GM21529 (cell line): ENCODE data around the gene PPARGC1A.

Experiments
- ATAC-seq: cut with Tn5 transposase; IDR thresholded peaks from one replicate; pipeline ENCODE4 v1.9.1; 2021; ENCODE audit not compliant: unreplicated experiment

Gene PPARGC1A

DNA sequence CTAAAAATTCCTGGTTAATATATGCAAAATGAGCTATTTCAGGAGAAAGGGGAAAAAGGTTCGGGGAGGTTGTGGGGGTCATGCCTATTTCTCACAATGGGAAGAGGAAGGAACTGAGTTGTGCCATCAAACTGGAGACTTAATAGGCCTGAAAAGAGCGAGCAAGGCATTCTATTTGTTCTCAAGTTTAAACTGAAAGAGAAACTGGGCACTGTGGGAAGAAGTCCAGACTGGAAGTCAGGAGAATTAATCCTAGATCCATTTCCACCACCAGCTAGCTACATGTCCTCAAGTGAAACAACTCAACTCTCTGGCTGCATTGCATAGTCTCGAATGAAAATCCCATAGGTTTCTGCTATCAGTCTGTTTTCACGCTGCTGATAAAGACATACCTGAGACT, 50.6 kb downstream of the PPARGC1A start:
- no peak for ATAC-seq

DNA sequence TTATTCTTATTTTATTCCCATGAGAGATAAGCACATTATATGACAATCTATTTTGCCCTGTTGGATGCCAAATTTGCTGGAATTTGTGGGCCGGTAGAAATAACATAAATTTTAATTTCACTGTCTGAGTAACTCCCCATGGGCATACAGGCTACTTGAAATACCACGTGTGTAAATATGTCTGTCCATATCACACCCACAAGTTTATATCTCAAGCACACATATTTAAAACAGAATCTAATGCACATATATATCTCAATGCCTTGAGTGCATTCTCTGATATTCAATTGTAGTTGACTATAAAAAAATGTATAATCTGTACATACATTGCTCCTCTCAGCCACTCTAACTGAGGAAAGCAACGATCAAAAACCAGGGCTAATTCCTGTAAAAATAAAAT, 51.2 kb downstream of the PPARGC1A start:
- ATAC-seq = no peak

DNA sequence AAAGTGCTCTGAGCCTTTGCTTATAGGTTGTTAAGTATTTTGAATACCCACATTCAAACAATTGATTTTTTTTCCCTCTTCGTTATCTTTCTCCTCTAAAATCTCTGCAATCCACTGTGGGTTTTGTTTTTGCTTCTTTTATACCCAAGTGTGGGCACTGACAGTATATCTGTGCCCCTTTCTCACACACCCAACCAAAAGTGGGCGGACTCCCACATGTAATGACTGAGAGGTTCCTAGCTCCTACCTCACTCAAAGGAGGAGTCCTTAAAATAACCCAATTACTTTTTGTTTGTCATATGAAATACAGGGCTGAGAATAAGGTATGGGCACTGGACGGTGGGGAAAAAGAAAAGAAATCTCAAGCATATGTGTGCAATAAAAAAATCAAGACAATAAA, 51.7 kb downstream of the PPARGC1A start:
- ATAC-seq = no peak

DNA sequence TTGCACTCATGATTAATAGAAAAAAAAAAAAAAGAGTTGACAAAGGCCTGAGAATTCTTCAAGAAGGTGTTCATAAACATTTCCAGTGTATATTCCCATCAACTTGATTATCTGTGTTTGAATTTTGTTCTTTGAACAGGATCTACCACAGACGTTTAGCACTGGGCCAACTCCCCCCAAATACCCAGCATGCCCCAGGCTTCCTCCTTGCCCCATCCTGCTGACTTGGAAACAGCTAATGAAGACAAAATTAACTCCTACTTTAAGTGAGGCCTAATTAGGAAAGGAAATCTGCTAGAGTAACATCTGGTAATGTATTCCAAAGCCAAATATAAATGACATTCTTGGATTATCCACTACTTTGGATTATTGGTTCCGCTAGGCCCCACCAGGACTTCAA, 52.5 kb downstream of the PPARGC1A start:
- no peak for ATAC-seq

DNA sequence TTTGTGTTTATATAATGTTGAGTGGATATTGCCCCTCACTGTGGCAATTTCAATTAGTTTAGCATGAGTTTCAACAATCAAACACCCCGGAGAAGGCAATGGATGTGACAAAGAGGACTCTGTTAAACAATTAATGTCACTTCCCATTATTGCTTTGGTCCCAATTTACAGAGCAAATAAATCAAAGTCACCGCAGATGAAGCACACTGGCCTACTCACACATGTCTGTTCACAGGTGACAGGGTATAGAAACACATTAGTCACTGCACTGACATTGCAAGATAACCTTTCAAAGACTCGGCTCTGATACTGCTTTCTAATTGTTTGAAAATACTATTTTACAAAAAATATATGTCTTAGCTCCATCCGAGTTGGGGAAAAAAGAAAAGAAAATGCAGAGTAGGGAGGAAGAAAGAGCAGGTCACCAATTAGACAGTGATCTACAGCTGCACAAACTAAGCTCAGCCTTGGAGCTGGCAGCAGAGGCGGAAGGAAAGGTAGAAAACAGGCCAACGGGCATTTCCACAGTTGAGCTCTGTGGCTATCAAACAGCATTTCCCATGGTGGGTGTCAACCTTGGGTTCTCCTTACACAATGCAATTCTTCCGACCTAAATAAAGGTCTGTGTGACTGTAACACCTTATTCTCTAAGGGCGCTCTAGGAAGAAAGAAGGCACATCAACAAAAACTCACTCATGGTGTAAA, 53.9 kb downstream of the PPARGC1A start:
- ATAC-seq = no peak

DNA sequence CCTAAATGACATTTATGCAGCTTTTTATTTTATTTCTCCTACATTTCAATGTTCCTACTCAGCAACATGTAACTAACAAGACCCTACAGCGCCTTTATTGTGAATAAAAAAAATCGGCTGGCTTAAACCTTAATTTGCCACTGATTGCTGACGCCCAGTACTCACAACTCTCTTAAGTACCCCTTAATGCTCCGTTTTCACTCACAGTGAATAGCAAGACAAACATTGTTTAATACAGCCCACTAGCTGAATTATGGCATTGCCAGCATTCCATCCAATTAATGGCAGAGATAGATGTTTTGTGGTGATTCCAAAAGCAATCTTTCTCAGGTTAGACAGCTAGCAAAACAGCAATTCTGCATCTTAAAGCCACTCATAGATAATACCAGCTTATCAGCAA, 61.1 kb downstream of the PPARGC1A start:
- no peak for ATAC-seq

DNA sequence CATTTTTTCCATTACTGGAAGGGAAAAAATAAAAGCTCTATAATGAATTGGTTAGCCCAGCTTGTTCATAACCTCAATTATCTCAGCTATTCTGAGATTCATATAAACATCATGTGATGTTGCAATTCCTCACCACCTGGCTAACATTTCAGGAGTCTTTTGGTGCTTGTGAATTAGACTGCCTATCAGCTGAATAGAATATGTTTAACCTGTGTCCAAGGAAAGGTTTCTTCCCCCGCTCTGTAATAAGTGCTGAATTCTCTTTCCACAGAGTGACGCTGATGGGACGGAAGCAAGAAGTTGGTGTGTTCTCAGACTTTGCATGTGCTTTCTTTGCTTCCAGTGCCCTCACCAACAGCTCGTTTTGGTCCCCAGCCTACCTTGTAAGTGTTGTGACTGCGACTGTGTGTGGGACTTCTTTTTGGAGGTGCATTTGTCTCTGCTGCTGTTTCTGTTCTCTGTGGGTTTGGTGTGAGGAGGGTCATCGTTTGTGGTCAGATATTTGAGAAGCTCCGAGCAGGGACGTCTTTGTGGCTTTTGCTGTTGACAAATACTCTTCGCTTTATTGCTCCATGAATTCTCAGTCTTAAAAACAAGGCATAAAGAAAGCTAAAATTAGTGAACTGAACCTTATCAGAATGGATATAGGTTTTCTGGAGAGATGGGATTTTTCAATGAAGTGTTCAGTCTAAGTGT, 61.7 kb downstream of the PPARGC1A start:
- ATAC-seq = no peak

DNA sequence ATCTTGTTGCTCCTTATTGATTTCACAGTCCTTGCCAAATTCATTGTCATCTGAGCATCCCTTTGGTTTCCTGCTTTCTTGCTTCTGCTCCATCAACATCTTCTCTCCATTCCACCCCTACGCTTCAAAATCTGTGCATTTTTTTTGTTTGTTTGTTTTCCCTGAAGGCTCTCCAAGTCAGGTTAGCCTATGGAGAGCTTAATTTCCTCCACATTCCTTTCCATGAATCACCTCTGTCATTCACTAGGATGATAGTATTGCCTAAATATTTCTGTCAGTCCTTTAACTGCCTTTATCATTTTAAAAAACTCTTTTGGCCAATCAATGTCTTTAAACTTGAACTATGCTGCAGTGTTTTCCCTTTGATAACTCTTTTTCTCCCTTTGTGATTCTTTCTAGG, 67.7 kb downstream of the PPARGC1A start:
- no peak for ATAC-seq

DNA sequence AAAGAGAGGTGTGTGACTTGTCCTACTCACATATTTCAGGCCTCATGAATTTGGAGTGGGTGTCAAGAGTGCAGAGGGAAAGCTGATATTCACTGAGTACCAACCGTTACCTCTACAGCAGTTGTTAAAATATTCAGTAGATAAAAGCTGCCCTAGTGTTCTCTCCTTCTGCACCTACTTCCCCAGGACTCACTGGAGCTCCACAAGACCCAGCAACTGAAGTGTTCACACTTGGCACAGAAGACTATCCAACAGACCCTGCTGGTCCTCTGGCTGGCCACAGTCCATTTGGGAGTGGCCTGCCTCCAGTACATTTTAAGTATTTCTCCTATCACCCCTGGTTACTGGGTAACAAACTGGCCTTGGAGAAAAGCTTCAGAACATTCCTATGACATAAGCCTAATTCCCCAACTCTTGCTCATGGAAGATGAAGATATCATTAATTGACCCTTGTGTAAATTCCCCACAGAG, 70.8 kb downstream of the PPARGC1A start:
- ATAC-seq = no peak

DNA sequence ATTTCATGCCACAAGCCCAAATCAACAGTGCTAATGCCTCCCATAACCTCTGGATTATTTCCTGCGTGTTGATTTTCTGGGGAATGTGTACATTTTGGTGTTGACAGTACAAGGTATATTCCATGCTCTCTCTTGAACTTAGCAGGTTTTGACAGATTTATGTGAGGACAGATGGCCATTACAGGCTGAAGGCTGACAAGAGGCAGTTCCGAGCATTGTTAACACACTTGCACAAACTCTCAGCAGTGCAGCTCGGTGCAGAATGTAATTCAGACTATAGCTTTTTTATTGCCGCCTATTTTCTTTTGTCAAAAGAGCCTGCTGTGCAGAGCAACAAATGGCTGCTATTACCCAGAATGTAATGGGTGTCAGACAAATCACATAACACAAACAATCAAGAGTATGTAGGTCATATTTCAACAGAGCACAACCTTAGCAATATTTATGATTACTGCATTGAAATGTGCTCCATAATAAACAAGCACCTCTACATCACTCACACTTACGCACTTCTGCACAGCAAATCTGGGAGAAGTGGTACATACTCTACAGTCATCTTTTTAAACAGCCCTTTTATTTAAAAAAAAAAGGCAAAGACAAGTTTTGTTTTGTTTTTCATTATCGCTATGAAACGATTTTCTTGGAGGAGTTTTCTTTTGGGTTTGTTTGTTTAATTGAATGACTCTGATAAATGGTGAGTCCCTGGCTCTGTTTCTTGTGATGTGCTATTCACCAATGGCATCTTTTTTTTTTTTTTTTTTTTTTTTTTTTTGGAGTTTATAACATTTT, 71.6 kb downstream of the PPARGC1A start:
- ATAC-seq = no peak

DNA sequence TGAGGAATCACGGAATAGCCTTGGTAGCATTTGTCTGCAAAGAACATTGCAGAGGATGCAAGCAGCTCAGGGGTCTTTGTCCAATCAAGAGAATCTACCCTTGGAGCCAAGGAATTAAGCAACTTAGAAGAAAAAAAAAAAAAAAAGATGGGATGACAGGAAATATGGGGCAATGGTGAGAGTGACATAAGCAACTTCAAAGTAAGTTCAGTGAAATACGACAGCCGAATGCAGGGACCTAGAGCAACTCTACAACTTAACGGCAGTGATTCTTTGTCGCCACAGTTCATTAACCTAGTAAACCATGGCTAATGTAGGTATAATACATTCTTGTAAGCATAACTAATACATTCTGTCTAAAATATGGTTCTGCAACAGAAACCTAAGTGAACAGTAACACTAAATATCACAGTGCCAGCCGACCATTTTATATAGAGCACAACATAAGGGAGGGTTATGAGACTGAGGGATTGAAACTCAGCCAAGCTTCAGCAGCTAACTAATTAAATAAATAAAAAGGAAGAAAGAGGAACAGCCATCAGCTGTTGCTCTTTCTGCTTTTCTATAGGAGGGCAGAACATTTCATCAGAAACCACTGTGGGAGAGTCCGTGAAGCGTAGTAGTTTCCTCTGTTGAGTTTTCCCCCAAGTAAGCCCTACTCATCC, 74.7 kb downstream of the PPARGC1A start:
- no peak for ATAC-seq

DNA sequence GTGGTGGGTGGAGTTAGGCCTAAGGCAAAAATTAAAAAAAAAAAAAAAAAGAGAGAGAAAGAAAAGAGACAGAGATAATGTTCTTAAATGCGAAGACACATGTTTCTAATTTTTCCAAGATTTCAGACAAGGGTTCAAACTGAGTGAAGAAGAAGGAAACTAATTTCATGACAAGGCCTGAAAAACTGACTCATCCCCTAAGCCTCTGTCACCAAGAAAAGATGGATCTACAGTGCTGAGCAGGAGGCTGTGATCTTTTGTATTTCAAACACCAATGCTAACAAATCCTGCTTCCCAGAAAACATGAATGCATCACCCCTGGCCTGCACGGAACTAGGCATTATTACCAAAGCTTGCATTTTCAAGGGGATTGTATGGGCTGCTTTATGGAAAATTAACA, 75.3 kb downstream of the PPARGC1A start:
- ATAC-seq = no peak

DNA sequence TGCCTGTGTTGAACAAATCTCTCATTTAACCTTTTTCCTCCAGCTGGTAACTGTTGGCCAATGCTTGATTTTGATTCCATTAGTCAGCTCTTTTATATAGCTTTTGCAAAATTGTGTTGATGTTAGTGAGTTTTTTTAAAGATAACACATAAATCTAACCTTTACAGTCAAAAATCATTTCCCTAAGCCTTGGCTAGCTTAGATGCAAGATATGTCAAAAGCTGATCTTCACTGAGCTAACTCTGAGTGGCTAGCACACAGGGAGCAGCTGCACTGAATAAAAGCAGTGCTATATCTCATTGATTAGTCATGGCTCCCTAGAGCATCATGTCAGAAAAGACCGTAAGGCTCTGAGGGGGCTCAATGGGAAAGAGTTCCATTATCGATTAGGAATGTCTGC, 78.7 kb downstream of the PPARGC1A start:
- ATAC-seq = no peak

DNA sequence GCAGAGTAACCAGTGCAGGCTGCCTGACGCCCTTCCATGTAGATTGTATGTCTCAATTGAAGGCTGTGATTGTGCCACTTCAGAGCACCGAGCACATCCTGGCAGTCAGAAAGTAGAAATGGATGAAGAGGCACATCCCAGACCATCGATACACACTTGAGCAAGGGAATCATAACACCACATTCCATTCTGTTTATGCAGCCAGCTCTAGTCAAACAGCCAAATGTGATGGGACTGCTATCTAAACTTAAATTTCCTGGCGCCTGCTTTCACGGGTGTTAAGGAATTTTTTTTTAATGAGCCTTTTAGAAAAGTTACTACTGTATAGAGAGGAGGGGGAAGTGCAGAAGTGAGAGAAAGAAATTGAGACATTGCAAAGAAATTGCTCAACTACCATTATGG, 84.4 kb downstream of the PPARGC1A start:
- no peak for ATAC-seq

DNA sequence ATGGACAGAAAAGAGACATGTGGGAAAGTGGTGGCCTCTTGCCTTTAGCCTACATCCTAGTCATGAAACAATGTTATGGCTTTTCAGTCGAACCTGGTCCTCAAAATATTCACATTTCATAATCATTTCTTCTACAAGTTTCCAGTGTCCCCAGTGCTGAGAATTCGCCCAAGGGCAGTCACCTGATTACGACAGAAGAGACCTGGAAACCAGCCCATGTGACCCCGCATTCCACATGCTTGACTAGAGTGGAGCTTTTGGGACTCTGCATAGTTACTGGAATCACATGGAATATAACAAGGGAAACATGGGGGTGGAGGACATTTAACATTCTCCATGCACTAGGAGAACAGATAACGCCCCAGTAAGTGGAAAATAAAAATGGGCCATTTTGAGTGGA, 100.1 kb downstream of the PPARGC1A start:
- no peak for ATAC-seq

DNA sequence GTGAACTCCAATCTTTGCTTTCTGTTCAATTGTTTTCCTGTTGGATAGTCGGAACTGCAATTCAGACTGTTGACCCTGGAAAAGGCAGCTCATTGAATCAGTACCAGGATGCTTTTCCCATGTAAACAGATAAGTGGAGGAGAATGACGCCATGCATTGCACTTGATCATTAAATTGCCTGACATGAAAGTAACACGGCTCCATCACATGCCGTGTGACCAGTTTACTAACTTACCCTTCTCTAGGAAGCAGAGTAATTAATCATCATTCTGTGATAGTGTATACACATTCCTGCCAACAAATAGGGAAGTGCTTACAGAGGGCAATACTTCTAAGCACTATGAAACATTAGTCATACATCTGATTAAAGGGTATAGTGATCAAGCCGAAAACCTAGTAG, 101.4 kb downstream of the PPARGC1A start:
- no peak for ATAC-seq

DNA sequence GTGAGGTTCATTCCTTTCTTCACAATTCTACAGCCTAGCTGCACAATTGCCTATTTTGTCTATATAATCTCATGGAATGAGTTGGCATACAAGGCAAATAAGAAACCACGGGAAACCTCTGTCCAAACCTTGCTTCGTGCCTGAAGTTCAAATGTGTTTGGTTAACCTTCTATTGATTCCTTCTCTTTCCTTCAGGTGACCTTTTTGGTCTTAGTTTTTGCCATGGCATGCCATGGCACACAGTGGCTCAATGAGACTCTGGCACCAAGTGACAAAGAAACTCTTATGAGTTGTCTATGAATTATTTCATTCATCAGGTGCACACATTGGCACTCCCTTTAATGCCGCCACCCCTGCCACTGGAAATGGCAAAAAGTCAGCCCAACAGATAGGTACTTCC, 101.8 kb downstream of the PPARGC1A start:
- no peak for ATAC-seq

DNA sequence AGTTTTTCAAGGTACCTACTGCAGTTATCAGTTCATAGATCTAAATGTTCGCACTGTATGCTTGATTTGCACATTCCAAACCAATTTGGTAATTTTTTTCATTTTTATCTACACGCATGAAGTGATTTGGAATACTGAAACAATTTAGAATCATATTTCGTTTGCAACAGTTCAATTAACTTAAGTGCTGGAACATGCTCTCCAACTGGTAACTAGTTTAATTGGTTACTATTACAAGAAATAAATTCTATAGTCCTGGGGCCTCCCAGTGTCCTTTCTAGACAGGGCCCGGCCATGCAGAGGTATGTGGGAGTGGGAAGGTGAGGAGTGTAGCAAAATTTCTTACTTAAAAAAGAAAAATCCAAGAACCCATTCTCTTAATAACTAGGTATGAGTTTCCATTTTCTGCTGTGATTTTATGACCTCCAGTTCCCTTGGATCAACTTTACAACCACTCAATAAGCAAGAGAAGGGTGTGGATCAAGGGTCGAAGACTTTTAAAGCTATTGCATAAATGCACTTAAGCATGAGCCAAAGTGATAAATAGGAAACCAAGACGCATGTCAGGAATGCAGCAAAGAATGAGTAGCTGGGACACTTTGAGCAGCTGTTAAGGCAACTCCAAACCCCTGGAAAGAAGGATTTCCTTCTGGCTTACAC, 106.9 kb downstream of the PPARGC1A start:
- ATAC-seq = no peak

DNA sequence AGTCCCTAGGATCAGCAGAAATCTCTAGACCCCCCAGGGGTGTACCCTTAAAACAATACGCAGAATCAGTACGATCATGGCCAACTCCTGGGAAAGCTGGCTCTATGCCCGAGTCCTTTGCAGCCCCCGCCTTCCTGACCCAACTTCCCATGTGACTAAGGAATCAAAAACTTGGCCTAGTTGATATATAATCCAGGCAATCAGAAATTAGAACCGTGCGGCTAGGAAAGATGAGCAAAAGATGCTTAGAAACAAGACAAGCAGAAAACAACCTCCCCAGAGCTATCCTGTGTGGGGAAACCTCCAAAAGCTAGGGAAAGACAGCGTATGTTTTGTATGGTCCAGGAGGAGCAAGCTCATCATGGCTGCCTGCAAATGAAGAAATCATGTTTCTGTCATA, 110.0 kb downstream of the PPARGC1A start:
- ATAC-seq = no peak

DNA sequence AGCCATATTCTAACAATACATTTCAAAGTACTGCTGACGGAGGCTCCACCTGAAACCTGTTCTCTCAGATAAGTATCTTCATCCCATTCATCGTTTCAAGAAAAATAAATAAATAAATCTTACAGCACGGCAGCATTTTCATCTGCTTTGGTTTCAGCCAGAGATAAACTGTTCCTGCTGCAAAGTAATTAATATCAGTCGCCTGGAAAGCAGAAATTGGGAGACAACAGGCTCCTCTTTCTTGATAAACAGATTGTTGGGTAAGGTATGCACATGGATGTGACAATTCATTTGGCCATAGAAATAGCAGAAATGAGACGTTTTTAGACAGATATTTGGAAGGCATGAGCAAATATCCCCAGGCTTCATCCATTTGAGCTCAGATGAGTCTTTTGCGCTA, 110.4 kb downstream of the PPARGC1A start:
- no peak for ATAC-seq

DNA sequence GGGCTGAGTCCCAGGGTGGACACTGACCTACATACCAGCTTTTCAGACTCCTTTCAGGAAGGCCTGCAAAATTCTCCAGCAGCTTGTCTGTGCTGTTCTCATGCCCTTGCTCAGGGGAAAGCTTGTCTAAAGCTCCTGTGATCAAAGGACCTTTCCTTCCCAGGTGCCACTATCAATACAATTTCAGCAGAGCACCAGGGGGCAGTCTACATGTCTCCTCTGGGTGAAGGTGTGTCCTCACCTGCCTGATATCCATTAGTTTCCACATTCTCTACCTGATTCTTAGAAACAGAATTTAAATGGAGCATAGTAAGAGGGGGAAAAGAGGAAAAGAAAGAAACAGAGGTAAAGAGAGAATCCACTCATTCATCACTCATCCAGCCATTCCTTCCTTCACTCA, 114.2 kb downstream of the PPARGC1A start:
- no peak for ATAC-seq
